HG03159 (cell line): ENCODE data around the gene TMEM271.

Experiments
- ATAC-seq: cut with Tn5 transposase; IDR thresholded peaks from one replicate; pipeline ENCODE4 v1.9.1; 2021; ENCODE audit warnings: mild to moderate bottlenecking, moderate library complexity; ENCODE audit not compliant: unreplicated experiment

The TMEM271 gene

GRCh38 chr4:581753-582361, 5.8 kb upstream of the TMEM271 start:
- ATAC-seq: no peak

GRCh38 chr4:581181-581580, 5.1 kb upstream of the TMEM271 start:
- no peak for ATAC-seq

GRCh38 chr4:579543-580175, 3.6 kb upstream of the TMEM271 start:
- no peak for ATAC-seq

GRCh38 chr4:578451-579443, 2.7 kb upstream of the TMEM271 start:
- ATAC-seq: no peak

DNA sequence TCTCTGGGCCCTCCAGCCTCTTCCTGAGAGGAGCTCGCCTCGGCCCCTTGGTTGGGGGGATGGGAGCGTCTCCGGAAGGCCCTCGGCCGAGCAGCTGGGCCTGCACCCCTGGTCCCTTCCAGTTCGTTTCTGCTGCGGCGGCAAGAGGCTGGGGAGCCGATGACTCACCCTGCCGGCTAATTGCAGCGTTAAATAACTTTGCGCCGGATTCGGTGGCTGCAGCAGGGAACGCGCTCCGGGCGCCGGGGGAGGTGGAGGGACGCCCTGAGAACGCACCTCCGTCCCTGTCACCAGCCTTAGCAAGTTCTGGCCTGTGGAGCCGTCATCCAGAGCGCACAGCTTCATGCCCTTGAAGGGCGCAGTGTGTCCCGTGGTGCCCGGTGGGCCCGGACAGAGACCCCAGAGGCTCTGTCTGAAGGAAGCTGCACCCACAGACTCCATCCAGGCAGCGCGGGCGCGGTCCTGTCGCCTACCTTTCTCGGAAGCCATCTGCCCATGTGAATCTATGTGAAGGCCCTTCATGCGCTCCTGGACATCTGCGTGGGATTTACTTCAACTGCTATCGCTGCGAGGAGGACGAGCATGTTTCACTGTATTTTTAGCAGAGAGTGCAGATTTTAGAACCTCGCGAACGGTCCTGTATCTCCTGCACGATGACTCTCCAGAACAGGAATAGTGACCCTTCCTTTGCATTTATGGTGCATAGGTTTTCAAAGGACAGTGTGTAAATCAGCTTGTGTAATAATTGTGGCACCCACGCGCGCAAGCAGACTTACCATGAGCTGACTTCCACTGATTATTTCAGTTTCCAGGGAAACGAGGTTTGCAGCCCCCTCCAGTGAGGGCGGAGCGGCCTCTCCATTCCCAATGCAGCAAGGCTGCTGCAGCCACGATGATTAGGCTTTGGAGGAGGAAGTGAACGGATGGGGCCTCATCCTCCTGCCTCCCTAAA, 1.7 kb upstream of the TMEM271 start:
- ATAC-seq: no peak

GRCh38 chr4:576991-577498, 950 bp upstream of the TMEM271 start:
- no peak for ATAC-seq

GRCh38 chr4:575281-576141, 584 bp downstream of the TMEM271 start:
- ATAC-seq: no peak

DNA sequence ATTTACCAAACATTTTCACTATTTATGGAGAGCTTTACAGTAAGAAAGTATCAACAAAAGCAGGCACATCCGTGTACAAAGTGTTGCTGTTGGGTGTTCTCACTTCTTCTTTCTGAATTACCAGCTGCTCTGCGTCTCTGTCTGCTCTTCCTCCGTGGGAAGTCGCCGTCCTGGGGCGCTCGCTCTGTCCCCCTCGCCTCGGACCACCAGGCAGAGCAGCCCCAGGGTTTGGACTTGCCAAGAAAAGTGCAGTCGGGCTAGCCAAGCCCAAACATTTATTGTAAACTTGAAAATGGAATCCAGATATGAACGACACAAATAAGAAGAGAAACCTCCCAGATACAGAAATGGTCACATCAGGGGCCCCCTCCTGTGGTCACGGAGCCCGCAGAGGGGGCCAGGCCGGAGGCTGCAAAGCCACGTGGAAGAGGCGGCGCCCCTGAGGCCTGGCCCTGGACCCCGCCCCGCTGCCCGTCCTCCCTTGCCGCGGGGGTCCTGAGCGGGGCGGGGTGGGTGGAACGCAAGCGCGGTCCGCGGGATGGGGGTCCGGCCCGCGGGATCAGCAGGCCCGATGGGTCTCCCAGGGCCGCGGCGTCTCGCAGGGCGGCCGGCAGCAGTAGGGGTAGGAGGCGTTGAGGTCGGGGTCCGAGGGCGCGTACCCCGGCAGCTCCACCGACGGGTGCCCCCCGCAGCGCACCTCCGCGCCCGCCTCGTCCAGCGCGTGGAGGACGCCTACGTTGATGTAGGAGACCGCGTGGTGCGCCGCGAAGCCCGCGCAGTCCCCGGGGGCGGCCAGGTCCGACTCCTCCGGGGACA, 1.5 kb downstream of the TMEM271 start:
- no peak for ATAC-seq

DNA sequence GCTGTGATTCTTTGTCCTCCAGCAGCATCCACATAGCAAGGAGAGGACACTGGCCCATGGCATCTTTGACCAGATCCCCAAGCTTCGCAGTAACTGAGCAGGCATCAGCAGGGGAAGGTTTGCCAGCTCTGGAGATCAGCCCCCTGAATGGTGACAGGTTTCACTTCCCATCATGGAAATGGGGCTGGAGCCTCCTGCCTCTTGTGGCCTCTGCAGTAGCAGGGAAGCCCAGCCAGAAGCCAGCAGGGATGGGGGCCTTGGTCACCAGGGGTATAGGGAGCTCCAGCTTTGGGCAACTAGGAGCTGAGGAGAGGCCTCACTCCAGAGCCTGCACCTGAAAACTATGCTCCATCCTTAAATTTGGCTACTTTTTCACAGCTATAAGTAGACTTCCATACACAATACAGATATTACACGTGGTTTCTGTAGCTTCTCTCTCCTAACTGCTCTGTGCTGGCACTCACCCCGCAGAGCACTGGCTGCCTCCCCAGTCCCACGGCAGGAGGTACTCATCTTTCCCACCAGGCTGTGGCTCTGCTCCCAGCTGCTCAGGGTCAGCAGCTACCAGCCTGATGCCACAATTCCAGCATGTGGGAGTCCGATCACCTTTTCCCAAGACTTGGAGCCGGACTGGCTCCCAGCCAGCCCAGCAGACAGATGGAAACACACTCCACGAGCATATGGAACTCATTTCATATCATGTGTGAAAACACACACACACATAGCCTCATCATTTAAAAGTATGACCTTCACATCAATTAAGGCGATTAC, 2.8 kb downstream of the TMEM271 start:
- no peak for ATAC-seq

GRCh38 chr4:572594-572993, 3.5 kb downstream of the TMEM271 start:
- ATAC-seq: no peak

DNA sequence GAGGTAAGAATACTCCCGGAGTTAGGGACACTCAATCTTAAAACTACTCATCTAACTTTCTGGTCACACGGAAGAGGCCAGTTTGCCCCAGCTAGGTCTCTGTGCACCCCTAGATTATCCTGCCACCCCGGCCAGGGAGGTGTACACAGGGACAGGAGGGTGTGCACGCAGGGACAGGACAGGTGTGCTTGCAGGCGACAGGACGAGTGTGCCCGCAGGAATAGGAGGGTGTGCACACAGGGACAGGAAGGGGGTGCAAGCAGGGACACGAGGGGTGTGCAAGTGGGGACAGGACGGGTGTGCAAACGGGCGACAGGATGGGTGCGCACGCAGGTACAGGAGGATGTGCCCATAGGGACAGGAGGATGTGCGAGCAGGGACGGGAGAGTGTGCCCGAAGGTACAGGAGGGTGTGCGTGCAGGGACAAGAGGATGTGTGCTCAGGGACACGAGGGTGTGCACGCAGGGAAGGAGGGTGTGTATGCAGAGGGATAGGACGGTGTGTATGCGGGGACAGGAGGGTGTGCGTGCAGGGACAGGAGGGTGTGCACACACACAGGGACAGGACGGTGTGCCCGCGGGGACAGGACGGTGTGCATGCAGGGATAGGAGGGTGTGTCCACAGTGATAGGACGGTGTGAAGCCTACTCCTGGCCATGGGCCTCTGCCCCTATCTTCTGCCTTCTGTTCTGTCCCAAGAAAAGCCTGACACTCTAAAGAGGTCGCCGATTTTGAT, 4.1 kb downstream of the TMEM271 start:
- no peak for ATAC-seq

GRCh38 chr4:570754-571153, 5.3 kb downstream of the TMEM271 start:
- ATAC-seq: no peak

DNA sequence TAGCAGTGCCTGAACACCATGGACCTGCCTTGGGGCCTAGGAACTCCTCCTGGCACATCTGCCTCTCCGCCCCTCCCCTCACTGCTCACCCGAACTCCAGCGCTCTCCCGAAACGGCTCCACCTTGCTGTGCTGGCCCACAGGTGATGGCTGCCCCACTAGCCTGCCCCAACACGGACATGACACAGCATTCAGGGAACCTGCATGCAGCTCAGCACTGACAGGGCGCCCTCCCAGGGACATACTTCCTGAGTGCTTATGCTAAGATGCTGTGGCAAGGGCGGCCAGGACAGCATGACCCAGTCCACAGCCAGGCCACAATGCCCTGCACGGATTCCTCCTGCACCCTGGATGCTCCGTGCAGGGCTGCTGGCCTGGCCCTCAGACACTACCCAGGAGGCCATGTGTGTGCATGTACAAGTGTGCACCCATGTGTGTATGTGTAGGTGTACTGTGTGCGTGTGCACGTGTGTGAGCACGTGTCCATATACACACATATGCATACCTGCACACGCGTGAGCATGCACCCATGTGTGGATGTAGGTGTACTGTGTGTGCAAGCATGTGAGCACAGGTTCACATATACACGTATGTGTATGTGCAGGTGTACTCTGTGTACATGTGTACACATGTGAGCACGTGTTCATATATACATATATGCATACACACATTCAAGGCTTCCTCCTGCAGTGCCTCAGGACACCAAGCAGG, 6.0 kb downstream of the TMEM271 start:
- ATAC-seq: no peak

GRCh38 chr4:568962-569361, 7.1 kb downstream of the TMEM271 start:
- ATAC-seq: no peak

- no peak for ATAC-seq
Measured at GRCh38 chr4:568351-568652, 7.8 kb downstream of the TMEM271 start.

DNA sequence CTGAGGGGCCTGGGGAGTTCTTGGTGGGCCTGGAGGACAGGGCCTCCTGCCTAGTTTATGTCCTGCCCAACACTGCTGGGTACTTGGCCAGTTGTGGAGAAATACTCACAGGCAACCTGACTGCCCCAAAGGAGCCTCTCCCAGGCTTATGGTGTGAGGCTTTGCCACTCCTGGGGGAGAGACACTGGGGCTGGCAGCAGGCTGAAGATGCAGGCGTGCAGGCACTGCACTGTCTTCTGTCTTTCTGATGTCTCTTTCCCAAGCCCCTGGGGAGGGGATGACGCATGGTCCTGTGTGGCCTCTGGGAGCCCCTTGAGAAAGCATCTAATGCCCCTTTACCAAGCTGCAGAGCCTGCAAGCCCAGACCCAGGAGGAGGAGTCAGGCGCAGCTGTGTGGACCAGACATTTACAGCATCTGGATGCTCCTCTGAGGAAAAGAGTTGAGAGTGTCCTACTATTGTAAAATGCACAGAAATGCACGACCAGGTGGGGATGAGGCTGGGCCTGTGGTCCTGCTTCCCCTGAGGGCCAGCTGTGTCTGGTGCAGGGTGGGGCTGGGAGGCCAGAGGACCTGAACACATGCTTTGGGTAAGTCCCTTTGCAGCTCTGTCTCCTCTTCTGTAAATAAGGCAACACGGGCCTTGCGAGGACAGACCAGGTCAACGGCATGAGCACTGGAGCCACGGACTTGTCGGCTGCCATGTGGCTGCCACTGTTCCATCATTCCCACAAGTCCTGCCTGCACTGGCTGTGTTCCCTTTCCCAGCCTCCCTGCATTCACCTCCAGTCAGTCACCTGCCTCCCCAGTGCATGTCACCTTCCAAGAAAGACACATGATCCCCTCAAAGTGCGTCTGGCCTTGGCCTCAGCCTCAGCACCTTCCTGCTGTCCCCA, 8.4 kb downstream of the TMEM271 start:
- ATAC-seq: no peak
